Dermis blood vessel endothelial cell (primary cell): ENCODE data around the gene IFT43. TPM values are rescaled to one million over a fixed set of nuclear protein-coding genes. Genes with fewer than 3 reads are reported as not detected.

ENCODE experiments used
- DNase-seq: peaks from one replicate; pipeline ENCODE4 v3.0.0; 2010
- total RNA-seq: library from RNA; depleted of rRNA; stranded (reverse); fragments of >200 nt; gene quantifications from 2 replicates; pipeline ENCODE4 v1.2.3, GENCODE V29; 2014

The IFT43 gene
- 18.6 and 28.4 TPM in 2 replicates for total RNA-seq

GRCh38 chr14:75985618-75986438 lies at the start of gene IFT43:
Gene IFT43, plus strand, starts transcription at chr14:75985763. Its CDS starts 24 bp downstream, at chr14:75985787.
- peak; percentile 88 for DNase-seq

GRCh38 chr14:75939200-75939599 lies 46.4 kb upstream of the IFT43 start:
- no peak for DNase-seq

GRCh38 chr14:75941030-75941429 lies 44.5 kb upstream of the IFT43 start:
- DNase-seq, result peak; percentile 28

- no peak for DNase-seq
Measured at GRCh38 chr14:75944607-75945241, 40.8 kb upstream of the IFT43 start.

- no peak for DNase-seq
Measured at GRCh38 chr14:75946785-75947184, 38.8 kb upstream of the IFT43 start.

- DNase-seq, result no peak
Measured at GRCh38 chr14:75952489-75952888, 33.1 kb upstream of the IFT43 start.

GRCh38 chr14:75959031-75959430 lies 26.5 kb upstream of the IFT43 start:
- no peak for DNase-seq

GRCh38 chr14:75960231-75960630 lies 25.3 kb upstream of the IFT43 start:
- DNase-seq, result no peak

- DNase-seq, result no peak
Measured at GRCh38 chr14:75961662-75962061, 23.9 kb upstream of the IFT43 start.

- no peak for DNase-seq
Measured at GRCh38 chr14:75967866-75968265, 17.7 kb upstream of the IFT43 start.

GRCh38 chr14:75968456-75968855 lies 17.1 kb upstream of the IFT43 start:
- DNase-seq, result no peak

GRCh38 chr14:75969126-75969525 lies 16.4 kb upstream of the IFT43 start:
- DNase-seq, result no peak

GRCh38 chr14:75969891-75970290 lies 15.7 kb upstream of the IFT43 start:
- no peak for DNase-seq

GRCh38 chr14:75970989-75971388 lies 14.6 kb upstream of the IFT43 start:
- DNase-seq, result no peak

- no peak for DNase-seq
Measured at GRCh38 chr14:75971509-75971908, 14.1 kb upstream of the IFT43 start.

GRCh38 chr14:75972801-75973421 lies 12.7 kb upstream of the IFT43 start:
- peak; percentile 69 for DNase-seq

GRCh38 chr14:75976826-75977581 lies 8.6 kb upstream of the IFT43 start:
- DNase-seq, result no peak

GRCh38 chr14:75977582-75977943 lies 8.0 kb upstream of the IFT43 start:
- no peak for DNase-seq

- no peak for DNase-seq
Measured at GRCh38 chr14:75978249-75978731, 7.3 kb upstream of the IFT43 start.

- peak; percentile 59 for DNase-seq
Measured at GRCh38 chr14:75979071-75979571, 6.4 kb upstream of the IFT43 start.

GRCh38 chr14:75979648-75980565 lies 5.7 kb upstream of the IFT43 start:
- DNase-seq, result no peak

- DNase-seq, result no peak
Measured at GRCh38 chr14:75980856-75981255, 4.7 kb upstream of the IFT43 start.
